ENCODE measurements around the gene GCN1.
A peak's percentile ranks its signal among the peaks of the same experiment; 100 is the strongest.

GCN1 gene

DNA sequence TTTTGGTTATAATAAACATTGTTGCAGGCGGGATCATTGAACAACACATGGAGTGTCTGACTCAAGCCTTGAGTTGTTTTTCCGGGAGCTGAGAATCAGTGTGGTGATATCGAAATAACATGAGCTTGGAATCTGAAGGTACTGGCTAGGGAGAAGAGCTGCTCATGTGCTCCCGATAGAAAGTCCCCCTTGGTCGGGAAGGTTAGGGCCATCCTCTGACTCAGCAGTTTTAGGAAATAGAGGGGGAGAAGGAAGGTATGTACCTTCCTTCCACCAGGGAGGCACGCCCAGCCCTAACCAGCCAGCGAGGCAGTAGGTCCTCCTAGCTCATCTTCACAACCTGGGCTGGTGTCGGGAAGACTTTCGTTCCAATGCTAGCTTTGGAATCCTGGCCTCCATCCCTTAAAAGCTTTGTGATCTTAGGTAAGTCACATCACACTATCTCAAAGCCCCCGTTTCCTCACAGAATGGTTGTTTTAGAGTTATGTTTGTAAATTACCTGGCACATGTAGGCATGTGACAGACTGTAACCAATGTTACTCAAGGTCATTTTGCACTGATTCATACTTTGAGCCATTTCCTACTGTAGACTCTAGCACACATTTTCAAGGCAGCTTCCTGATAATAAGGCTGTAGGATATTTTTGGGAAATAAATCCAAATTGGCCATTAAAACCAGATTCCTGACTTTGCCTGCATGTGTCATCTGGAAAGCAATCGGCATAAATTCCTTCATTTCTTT, 76.0 kb downstream of the GCN1 start:
- Histone ChIP-seq H3K27ac (peak overlapping the region; percentile 17; the same call in 1 of the 2 replicates), H3K4me3 (peak overlapping the region; percentile 84), H3K9me3 (ENCODE audit: low read depth, low read length) (no peaks in the 10 kb centered on the region), H3K9ac (ENCODE audit: insufficient read length) (peak overlapping the region; percentile 89), H3K36me3 (ENCODE audit: insufficient read depth, low read length) (peaks cover 5% of the 10 kb centered on the region)
- DNase-seq (ENCODE audit: low read depth, low spot score): no peak
- TF ChIP-seq EZH2 (IDR thresholded peaks at IDR 0.05) (no peak), FOXP2 (optimal IDR thresholded peaks at IDR 0.05; ENCODE audit: control extremely low read depth, extremely low read length, insufficient read depth) (no peak), POLR2AphosphoS5 (IDR thresholded peaks at IDR 0.05; ENCODE audit: borderline replicate concordance, low read depth, low read length) (no peak)

DNA sequence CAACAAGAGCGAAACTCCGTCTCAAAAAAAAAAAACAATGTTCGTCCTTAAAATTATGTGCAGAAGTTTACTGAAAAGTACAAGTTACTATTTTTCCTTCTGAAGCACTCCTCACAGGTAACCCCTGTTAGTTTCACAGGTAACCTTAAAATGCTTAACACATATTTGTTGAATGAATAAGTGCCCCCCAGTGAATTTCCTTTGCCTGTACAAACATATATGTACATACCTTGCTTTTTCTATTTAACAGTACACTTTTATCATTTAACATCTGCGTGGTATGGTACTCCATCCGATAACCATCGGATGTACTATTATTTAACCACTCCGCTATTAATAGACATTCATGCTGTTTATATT, 76.6 kb downstream of the GCN1 start:
- TF ChIP-seq POLR2AphosphoS5 (IDR thresholded peaks at IDR 0.05; ENCODE audit: borderline replicate concordance, low read depth, low read length) (no peak), EZH2 (IDR thresholded peaks at IDR 0.05) (no peak), FOXP2 (optimal IDR thresholded peaks at IDR 0.05; ENCODE audit: control extremely low read depth, extremely low read length, insufficient read depth) (no peak)
- no peaks in the 10 kb centered on the region for H3K9me3 ChIP-seq (ENCODE audit: low read depth, low read length)
- H3K4me3 ChIP-seq: peak overlapping the region; percentile 84
- DNase-seq (ENCODE audit: low read depth, low spot score): no peak
- H3K9ac ChIP-seq (ENCODE audit: insufficient read length): peak overlapping the region; percentile 89
- H3K36me3 ChIP-seq (ENCODE audit: insufficient read depth, low read length): peaks cover 5% of the 10 kb centered on the region
- no peak overlapping the region for H3K27ac ChIP-seq

DNA sequence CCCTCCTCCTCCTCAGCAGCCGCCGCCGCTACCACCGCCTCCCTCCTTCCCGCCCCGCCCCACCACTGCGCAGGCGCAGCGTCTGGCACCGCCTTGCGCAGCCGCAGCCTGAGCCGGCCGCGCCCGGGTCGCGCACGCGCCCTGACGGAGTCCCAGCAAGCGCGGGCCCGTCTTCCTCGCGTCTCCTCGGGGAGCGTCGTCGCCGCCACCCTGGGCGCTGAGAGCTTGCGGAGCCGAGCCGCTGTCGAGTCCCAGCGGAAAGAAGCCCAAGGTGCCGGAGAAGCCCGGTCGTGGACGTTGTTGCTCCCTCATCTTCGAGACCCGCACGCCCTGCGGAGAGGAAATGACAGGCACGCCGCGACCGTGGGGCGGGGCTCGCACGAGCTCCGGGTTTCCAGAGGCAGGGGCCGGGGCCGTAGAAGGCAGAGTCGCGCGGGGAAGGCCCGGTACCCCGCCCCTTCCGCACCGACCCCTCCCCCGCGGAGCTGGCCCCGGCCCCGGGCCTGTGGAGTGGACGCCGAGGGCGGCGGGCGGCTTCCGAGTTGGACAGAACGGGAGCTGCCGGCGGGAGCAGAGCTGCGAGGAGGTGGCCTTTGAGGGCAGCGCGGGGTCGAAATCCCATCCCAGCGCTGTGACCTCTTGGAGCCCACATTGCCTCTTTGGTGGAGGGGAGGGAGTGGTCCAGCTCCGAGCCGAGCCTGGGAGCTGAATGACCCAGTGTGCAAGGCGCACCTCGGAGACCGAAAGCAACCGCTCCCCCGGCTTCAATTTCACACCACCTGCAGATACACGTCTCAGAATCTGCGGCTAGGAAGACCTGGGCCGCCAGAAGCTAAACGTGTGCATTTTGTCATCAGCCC, 77.5 kb downstream of the GCN1 start:
- peak overlapping the region; percentile 84 for H3K4me3 ChIP-seq
- H3K9ac ChIP-seq (ENCODE audit: insufficient read length): peak overlapping the region; percentile 89
- peak; percentile 52 for DNase-seq (ENCODE audit: low read depth, low spot score)
- H3K9me3 ChIP-seq (ENCODE audit: low read depth, low read length): no peaks in the 10 kb centered on the region
- H3K27ac ChIP-seq: peak overlapping the region; percentile 42; the same call in 1 of the 2 replicates
- peaks cover 5% of the 10 kb centered on the region for H3K36me3 ChIP-seq (ENCODE audit: insufficient read depth, low read length)
- TF ChIP-seq FOXP2 (optimal IDR thresholded peaks at IDR 0.05; ENCODE audit: control extremely low read depth, extremely low read length, insufficient read depth): no peak
- peak; percentile 93 for TF ChIP-seq POLR2AphosphoS5 (IDR thresholded peaks at IDR 0.05; ENCODE audit: borderline replicate concordance, low read depth, low read length)

DNA sequence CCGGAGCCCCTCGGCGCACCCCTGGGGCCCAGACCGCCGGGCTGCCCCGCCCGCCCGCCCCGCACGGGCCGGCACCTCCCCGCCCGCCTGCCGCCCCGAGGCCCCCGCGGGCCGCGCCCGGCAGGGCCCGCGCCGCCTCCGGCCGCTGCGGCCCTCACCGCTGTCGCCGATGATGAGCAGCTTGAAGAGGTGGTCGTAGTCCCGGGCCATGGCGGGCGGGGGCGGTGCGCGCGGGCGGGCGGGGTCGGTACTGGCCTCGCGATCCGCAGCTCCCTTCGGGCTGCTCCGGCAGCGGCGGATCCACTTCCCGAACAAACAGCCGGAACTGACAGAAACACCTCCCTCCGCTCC, 78.1 kb downstream of the GCN1 start, which contains the start of gene RAB35:
RAB35 (minus strand) TSS at position 313 of the 351 bp plus-strand sequence; CDS start at position 210, 103 bp downstream.
- TF ChIP-seq POLR2AphosphoS5 (IDR thresholded peaks at IDR 0.05; ENCODE audit: borderline replicate concordance, low read depth, low read length): no peak
- TF ChIP-seq FOXP2 (optimal IDR thresholded peaks at IDR 0.05; ENCODE audit: control extremely low read depth, extremely low read length, insufficient read depth): no peak
- TF ChIP-seq EZH2 (IDR thresholded peaks at IDR 0.05): no peak
- H3K9ac ChIP-seq (ENCODE audit: insufficient read length): peak within 1 kb of the TSS; percentile 89
- H3K27ac ChIP-seq: peak within 1 kb of the TSS; percentile 42; the same call in 1 of the 2 replicates
- H3K36me3 ChIP-seq (ENCODE audit: insufficient read depth, low read length): peaks cover 5% of the 10 kb centered on the region
- H3K4me3 ChIP-seq: peak within 1 kb of the TSS; percentile 84
- DNase-seq (ENCODE audit: low read depth, low spot score): no peak
- no peaks in the 10 kb centered on the region for H3K9me3 ChIP-seq (ENCODE audit: low read depth, low read length)

DNA sequence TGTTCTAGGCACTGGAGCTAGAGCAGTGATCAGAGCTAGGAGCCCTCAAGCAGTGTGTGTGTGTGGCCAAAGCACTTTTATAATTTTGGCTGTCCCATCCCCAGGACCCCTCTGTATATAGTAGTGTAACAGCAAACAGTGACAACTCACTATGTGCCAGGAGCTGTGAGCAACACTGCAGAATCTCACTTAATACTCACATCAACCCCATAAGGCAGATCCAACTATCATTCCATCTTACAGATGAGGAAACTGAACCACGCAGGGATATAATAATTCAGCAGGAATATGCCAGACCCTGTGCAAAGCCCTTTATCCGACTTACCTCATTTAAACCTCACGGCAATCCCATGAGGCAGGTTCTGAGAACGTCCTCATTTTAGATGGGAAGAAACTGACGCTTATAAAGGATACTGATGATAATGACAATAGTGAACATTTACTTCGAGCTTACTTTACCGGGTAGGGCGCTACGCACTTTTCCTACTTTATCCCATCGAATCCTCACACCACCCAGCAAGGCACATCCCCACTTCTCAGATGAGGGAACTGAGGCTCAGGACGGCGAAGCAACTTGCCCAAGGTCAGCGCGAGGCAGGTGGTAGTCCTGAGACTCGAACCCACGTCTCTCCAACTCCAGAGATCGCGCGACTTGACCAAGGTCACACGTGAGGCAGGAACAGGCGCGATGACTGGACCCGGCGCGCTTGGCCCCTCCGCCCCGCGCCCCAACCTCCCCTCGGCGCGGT, 78.6 kb downstream of the GCN1 start:
- Histone ChIP-seq H3K36me3 (ENCODE audit: insufficient read depth, low read length) (peaks cover 5% of the 10 kb centered on the region), H3K9me3 (ENCODE audit: low read depth, low read length) (no peaks in the 10 kb centered on the region), H3K4me3 (peak overlapping the region; percentile 79), H3K9ac (ENCODE audit: insufficient read length) (peak overlapping the region; percentile 76), H3K27ac (no peak overlapping the region)
- TF ChIP-seq FOXP2 (optimal IDR thresholded peaks at IDR 0.05; ENCODE audit: control extremely low read depth, extremely low read length, insufficient read depth) (no peak), POLR2AphosphoS5 (IDR thresholded peaks at IDR 0.05; ENCODE audit: borderline replicate concordance, low read depth, low read length) (no peak), EZH2 (IDR thresholded peaks at IDR 0.05) (no peak)
- DNase-seq (ENCODE audit: low read depth, low spot score): no peak

DNA sequence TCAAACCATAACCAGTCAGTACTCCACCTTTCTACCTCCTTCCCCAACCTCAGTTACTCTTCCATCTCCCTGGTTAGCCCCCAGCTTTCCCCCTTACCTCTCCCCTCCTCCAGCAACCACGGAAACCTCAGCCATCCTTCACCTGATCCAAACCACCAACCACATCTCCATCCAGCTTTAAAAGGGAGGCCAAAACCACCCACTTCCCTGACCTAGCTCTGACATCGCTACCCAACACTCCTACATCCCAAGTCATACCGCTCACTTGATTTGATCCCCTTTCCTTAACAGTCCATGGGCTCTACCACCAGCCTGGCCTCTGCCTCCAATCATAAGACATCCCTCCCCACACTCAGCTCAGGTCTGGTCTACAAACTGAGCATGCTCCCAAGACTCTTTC, 79.4 kb downstream of the GCN1 start:
- peaks cover 5% of the 10 kb centered on the region for H3K36me3 ChIP-seq (ENCODE audit: insufficient read depth, low read length)
- no peaks in the 10 kb centered on the region for H3K9me3 ChIP-seq (ENCODE audit: low read depth, low read length)
- no peak overlapping the region for H3K27ac ChIP-seq
- H3K9ac ChIP-seq (ENCODE audit: insufficient read length): peak overlapping the region; percentile 76
- DNase-seq (ENCODE audit: low read depth, low spot score): no peak
- no peak for TF ChIP-seq POLR2AphosphoS5 (IDR thresholded peaks at IDR 0.05; ENCODE audit: borderline replicate concordance, low read depth, low read length)
- H3K4me3 ChIP-seq: peak overlapping the region; percentile 79

DNA sequence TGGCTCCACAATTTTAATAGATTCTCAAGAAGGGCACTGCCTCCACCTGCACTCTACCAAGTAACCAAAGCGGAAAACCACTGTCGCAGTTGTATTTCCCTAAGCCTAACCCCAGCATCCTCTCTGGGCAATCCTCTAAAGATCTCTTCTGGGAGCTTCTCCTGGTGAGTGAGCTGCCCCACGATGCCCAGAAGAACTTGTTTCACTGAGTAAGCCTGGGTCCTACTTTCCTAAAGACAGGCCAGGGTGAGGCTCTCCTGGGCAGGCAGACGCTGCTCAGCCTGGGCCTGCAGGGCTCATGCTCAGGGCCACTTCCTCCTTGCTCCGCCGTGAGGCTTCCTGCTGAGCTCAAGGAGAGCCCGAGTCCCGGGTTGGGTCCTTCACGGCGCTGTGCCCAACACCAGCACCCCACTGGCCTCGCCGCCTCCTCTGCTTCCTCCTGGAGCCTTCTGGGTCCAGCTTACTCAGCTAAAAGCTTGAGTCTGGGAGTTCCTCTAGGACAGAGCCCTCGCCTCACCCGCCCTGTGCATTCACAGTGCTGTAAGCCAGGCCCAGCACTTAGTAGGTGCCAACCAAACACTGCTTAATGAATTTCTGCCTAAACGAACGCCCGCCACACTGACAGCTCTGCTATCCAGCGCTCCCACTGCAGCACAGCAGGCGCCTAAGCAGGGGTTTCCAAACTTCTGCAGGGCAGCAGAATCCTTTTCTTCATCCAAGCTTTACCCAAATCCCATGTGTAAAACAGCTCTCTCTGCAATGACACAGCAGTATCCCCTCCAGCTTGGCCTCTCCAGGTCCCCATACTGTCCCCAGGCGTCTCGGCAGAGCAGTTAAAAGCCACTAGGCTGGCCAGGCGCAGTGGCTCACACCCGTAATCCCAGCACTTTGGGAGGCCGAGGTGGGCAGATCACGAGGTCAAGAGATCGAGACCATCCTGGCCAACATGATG, 83.7 kb downstream of the GCN1 start:
- Histone ChIP-seq H3K27ac (peak overlapping the region; percentile 62; the same call in 1 of the 2 replicates), H3K9me3 (ENCODE audit: low read depth, low read length) (no peaks in the 10 kb centered on the region), H3K36me3 (ENCODE audit: insufficient read depth, low read length) (peaks cover 5% of the 10 kb centered on the region), H3K4me3 (no peak overlapping the region), H3K9ac (ENCODE audit: insufficient read length) (no peak overlapping the region)
- no peak for DNase-seq (ENCODE audit: low read depth, low spot score)
- TF ChIP-seq FOXP2 (optimal IDR thresholded peaks at IDR 0.05; ENCODE audit: control extremely low read depth, extremely low read length, insufficient read depth) (no peak), POLR2AphosphoS5 (IDR thresholded peaks at IDR 0.05; ENCODE audit: borderline replicate concordance, low read depth, low read length) (no peak), EZH2 (IDR thresholded peaks at IDR 0.05) (no peak)

Data from SK-N-MC (cell line).